Activated CD8-positive, alpha-beta memory T cell treated with anti-CD3 and anti-CD28 coated beads for 4 hours (primary cell): ENCODE results near the gene C19orf12.
A peak's percentile ranks its signal among the peaks of the same experiment; 100 is the strongest.

Experiments used
- DNase-seq, 2 donors: peaks; one replicate each; pipeline ENCODE4 v3.0.0-alpha.2; 2020; ENCODE audit warnings: low read depth in 2 of 2

Gene C19orf12

GRCh38 chr19:29714953-29715700, at the start of gene C19orf12:
Gene C19orf12 (minus strand): TSS chr19:29715261. CDS start chr19:29708413, 6,848 bp downstream.
- DNase-seq = peak in 1 of 2 donors; percentile 29

- no peak for DNase-seq
These were observed 49.3 kb upstream of the C19orf12 start for GRCh38 chr19:29764361-29764760.

GRCh38 chr19:29763196-29763595, 48.1 kb upstream of the C19orf12 start:
- DNase-seq = no peak

- DNase-seq = no peak
These were observed 46.6 kb upstream of the C19orf12 start for GRCh38 chr19:29761575-29762232.

- DNase-seq = no peak
These were observed 45.9 kb upstream of the C19orf12 start for GRCh38 chr19:29760752-29761502.

GRCh38 chr19:29759359-29759758, 44.3 kb upstream of the C19orf12 start:
- DNase-seq = no peak

GRCh38 chr19:29758863-29759262, 43.8 kb upstream of the C19orf12 start:
- no peak for DNase-seq

- no peak for DNase-seq
These were observed 42.5 kb upstream of the C19orf12 start for GRCh38 chr19:29757551-29757950.

GRCh38 chr19:29753934-29754305, 38.9 kb upstream of the C19orf12 start:
- DNase-seq = no peak

GRCh38 chr19:29753190-29753933, 38.3 kb upstream of the C19orf12 start:
- no peak for DNase-seq

GRCh38 chr19:29752450-29753025, 37.5 kb upstream of the C19orf12 start:
- DNase-seq = no peak

- no peak for DNase-seq
These were observed 36.9 kb upstream of the C19orf12 start for GRCh38 chr19:29751932-29752331.

GRCh38 chr19:29750001-29750400, 34.9 kb upstream of the C19orf12 start:
- DNase-seq = no peak

GRCh38 chr19:29748996-29749849, 34.2 kb upstream of the C19orf12 start:
- no peak for DNase-seq

- no peak for DNase-seq
These were observed 30.2 kb upstream of the C19orf12 start for GRCh38 chr19:29745253-29745652.

GRCh38 chr19:29743681-29744080, 28.6 kb upstream of the C19orf12 start:
- DNase-seq = no peak

GRCh38 chr19:29741776-29742175, 26.7 kb upstream of the C19orf12 start:
- DNase-seq = no peak

- no peak for DNase-seq
These were observed 26.2 kb upstream of the C19orf12 start for GRCh38 chr19:29741226-29741625.

GRCh38 chr19:29737461-29738000, 22.5 kb upstream of the C19orf12 start:
- DNase-seq = no peak

- DNase-seq = no peak
These were observed 20.8 kb upstream of the C19orf12 start for GRCh38 chr19:29735829-29736228.
